ENCODE measurements around the gene POLR2B.

DNA sequence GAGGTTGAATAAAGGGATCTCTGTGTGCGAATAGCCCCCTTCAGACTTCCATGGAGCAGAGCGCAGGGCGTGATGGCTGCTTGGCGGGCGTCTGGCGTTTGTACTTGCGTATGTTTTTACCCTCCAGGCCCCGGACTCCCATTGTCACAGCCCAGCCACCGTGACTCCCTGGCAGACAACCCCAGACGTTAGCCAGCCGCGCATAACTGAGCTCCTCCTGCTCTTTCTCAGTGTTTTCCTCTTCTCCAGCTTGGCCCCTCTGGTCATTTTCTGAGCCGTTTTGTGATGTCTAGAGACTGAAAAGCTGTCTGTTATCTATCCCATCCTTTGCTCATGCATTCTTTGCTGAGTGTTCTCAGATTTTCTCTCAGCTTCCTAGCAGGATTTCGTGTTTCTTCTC, 77.2 kb downstream of the POLR2B start:
- TF ChIP-seq, protein P1, sequence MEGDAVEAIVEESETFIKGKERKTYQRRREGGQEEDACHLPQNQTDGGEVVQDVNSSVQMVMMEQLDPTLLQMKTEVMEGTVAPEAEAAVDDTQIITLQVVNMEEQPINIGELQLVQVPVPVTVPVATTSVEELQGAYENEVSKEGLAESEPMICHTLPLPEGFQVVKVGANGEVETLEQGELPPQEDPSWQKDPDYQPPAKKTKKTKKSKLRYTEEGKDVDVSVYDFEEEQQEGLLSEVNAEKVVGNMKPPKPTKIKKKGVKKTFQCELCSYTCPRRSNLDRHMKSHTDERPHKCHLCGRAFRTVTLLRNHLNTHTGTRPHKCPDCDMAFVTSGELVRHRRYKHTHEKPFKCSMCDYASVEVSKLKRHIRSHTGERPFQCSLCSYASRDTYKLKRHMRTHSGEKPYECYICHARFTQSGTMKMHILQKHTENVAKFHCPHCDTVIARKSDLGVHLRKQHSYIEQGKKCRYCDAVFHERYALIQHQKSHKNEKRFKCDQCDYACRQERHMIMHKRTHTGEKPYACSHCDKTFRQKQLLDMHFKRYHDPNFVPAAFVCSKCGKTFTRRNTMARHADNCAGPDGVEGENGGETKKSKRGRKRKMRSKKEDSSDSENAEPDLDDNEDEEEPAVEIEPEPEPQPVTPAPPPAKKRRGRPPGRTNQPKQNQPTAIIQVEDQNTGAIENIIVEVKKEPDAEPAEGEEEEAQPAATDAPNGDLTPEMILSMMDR (IDR thresholded peaks at IDR 0.05; ENCODE audit: low read length): no peak
- no peak for TF ChIP-seq EZH2phosphoT487 (IDR thresholded peaks at IDR 0.05; ENCODE audit: low read length)
